Thyroid gland (tissue), 4 donors: Measurements from ENCODE around the gene CD27.

Source experiments
- POLR2A ChIP-seq, 2 donors: fragments of 450-650 bp; IDR thresholded peaks; one replicate each; pipeline ENCODE4 v1.6.1; 2017; ENCODE audit warnings: antibody characterized with exemption in 2 of 2, mild to moderate bottlenecking in 2 of 2, moderate library complexity in 1 of 2
- TF ChIP-seq, protein P1 (sequence below), 6 experiments: fragments of 200-600 bp in 3 of 6; fragments of 450-650 bp in 3 of 6; sonication (generic) in 3 of 6; IDR thresholded peaks; one replicate each; pipeline ENCODE4 v1.5.1; 2016 to 2019; ENCODE audit warnings: antibody characterized with exemption in 6 of 6, mild to moderate bottlenecking in 2 of 6, inconsistent platforms in 1 of 6, moderate library complexity in 1 of 6

- TF ChIP-seq, protein P1, sequence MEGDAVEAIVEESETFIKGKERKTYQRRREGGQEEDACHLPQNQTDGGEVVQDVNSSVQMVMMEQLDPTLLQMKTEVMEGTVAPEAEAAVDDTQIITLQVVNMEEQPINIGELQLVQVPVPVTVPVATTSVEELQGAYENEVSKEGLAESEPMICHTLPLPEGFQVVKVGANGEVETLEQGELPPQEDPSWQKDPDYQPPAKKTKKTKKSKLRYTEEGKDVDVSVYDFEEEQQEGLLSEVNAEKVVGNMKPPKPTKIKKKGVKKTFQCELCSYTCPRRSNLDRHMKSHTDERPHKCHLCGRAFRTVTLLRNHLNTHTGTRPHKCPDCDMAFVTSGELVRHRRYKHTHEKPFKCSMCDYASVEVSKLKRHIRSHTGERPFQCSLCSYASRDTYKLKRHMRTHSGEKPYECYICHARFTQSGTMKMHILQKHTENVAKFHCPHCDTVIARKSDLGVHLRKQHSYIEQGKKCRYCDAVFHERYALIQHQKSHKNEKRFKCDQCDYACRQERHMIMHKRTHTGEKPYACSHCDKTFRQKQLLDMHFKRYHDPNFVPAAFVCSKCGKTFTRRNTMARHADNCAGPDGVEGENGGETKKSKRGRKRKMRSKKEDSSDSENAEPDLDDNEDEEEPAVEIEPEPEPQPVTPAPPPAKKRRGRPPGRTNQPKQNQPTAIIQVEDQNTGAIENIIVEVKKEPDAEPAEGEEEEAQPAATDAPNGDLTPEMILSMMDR (IDR thresholded peaks at IDR 0.05) = no peak
- no peak for TF ChIP-seq POLR2A (IDR thresholded peaks at IDR 0.05)
These were observed 49.5 kb downstream of the CD27 start for GRCh38 chr12:6494258-6494743.
